HepG2 (cell line): ENCODE results near the gene ZKSCAN1. TPM values are rescaled to one million over a fixed set of nuclear protein-coding genes. Genes with fewer than 3 reads are reported as not detected.

Source experiments
- BHLHE40 ChIP-seq: IDR thresholded peaks from 2 replicates; pipeline ENCODE4 v1.6.1; 2011; ENCODE audit warnings: low read length, improper control_type of control experiment
- BORCS8-MEF2B ChIP-seq: sonication (generic); formaldehyde crosslinking; IDR thresholded peaks from 2 replicates; pipeline ENCODE4 v1.8.0; 2022; ENCODE audit warnings: mild to moderate bottlenecking, missing genetic modification reagents
- ELF3 ChIP-seq: IDR thresholded peaks from 2 replicates; pipeline ENCODE4 v1.6.1; 2016; ENCODE audit warnings: missing genetic modification reagents, missing compliant biosample characterization
- EP300 ChIP-seq, 3 experiments: sonication (generic) in 1 of 3; formaldehyde crosslinking in 1 of 3; IDR thresholded peaks; 2 replicates each; pipeline versions ENCODE4 v1.5.1 to v1.6.1; 2011 to 2020; ENCODE audit warnings: low read depth in 2 of 3, low read length in 2 of 3, borderline replicate concordance in 1 of 3, improper control_type of control experiment in 1 of 3, mild to moderate bottlenecking in 1 of 3, missing genetic modification reagents in 1 of 3, moderate library complexity in 1 of 3
- IKZF5 ChIP-seq: IDR thresholded peaks from 2 replicates; pipeline ENCODE4 v1.6.1; 2018; ENCODE audit warnings: missing genetic modification reagents, mild to moderate bottlenecking, missing compliant biosample characterization
- MTERF4 ChIP-seq: sonication (generic); formaldehyde crosslinking; IDR thresholded peaks from 2 replicates; pipeline ENCODE4 v1.8.0; 2023; ENCODE audit warnings: mild to moderate bottlenecking, missing genetic modification reagents
- PPARG ChIP-seq: conservative IDR thresholded peaks from 2 replicates; pipeline ENCODE4 v1.6.1; 2016; ENCODE audit warnings: missing biosample characterization, missing genetic modification reagents
- PRDM15 ChIP-seq: sonication (generic); formaldehyde crosslinking; IDR thresholded peaks from 2 replicates; pipeline ENCODE4 v1.4.0; 2020; ENCODE audit warnings: missing genetic modification reagents
- RARA ChIP-seq: IDR thresholded peaks from 2 replicates; pipeline ENCODE4 v1.6.1; 2016; ENCODE audit warnings: missing genetic modification reagents, missing compliant biosample characterization
- YEATS4 ChIP-seq: sonication (generic); formaldehyde crosslinking; IDR thresholded peaks from 2 replicates; pipeline ENCODE4 v1.4.0; 2020; ENCODE audit warnings: missing genetic modification reagents, borderline replicate concordance
- ZNF329 ChIP-seq: sonication (generic); formaldehyde crosslinking; IDR thresholded peaks from 2 replicates; pipeline ENCODE4 v1.9.0; 2021; ENCODE audit warnings: low read depth, mild to moderate bottlenecking, missing genetic modification reagents
- ZNF639 ChIP-seq: conservative IDR thresholded peaks from 2 replicates; pipeline ENCODE4 v1.6.1; 2018; ENCODE audit warnings: missing genetic modification reagents
- polyA plus RNA-seq, 8 experiments: library from polyadenylated mRNA; depleted of rRNA in 3 of 8; stranded (reverse) in 7 of 8; unstranded in 1 of 8; fragments of >200 nt; fragmentation: Illumina TruSeq in 4 of 8; extraction: Trizol in 4 of 8; gene quantifications; 2 replicates each; pipeline versions ENCODE4 v1.2.1 to v1.2.3, GENCODE V29; 2011 to 2016; ENCODE audit warnings: low read depth in 4 of 8, missing spikeins in 1 of 8, mixed read lengths in 1 of 8; ENCODE audit not compliant: insufficient read depth in 1 of 8
- total RNA-seq, 5 experiments: library from RNA; depleted of rRNA; stranded (reverse); fragments of >200 nt; fragmentation: Illumina TruSeq; extraction: Trizol; gene quantifications; 2 replicates each; pipeline ENCODE4 v1.2.3, GENCODE V29; 2016; ENCODE audit warnings: low read depth in 1 of 5
- TF ChIP-seq, protein P1 (sequence below): IDR thresholded peaks from 2 replicates; pipeline ENCODE4 v1.6.1; 2016; ENCODE audit warnings: low read depth, missing genetic modification reagents, missing compliant biosample characterization

Gene ZKSCAN1
- total and polyA plus RNA-seq, 2 of the 13 experiments (the other 11 are each of a cell fraction or from before 2014, with no cell fraction given), result 46.4 to 60.6 TPM

- TF ChIP-seq MTERF4 (CRISPR knock-in tag), result no peak
- peak; percentile 87 for TF ChIP-seq YEATS4
- TF ChIP-seq IKZF5 (CRISPR knock-in tag), result 0 out of 2 replicates have a peak, but pooled peaks have one; percentile 17
- no peak for TF ChIP-seq PPARG (CRISPR knock-in tag)
- TF ChIP-seq, protein P1, sequence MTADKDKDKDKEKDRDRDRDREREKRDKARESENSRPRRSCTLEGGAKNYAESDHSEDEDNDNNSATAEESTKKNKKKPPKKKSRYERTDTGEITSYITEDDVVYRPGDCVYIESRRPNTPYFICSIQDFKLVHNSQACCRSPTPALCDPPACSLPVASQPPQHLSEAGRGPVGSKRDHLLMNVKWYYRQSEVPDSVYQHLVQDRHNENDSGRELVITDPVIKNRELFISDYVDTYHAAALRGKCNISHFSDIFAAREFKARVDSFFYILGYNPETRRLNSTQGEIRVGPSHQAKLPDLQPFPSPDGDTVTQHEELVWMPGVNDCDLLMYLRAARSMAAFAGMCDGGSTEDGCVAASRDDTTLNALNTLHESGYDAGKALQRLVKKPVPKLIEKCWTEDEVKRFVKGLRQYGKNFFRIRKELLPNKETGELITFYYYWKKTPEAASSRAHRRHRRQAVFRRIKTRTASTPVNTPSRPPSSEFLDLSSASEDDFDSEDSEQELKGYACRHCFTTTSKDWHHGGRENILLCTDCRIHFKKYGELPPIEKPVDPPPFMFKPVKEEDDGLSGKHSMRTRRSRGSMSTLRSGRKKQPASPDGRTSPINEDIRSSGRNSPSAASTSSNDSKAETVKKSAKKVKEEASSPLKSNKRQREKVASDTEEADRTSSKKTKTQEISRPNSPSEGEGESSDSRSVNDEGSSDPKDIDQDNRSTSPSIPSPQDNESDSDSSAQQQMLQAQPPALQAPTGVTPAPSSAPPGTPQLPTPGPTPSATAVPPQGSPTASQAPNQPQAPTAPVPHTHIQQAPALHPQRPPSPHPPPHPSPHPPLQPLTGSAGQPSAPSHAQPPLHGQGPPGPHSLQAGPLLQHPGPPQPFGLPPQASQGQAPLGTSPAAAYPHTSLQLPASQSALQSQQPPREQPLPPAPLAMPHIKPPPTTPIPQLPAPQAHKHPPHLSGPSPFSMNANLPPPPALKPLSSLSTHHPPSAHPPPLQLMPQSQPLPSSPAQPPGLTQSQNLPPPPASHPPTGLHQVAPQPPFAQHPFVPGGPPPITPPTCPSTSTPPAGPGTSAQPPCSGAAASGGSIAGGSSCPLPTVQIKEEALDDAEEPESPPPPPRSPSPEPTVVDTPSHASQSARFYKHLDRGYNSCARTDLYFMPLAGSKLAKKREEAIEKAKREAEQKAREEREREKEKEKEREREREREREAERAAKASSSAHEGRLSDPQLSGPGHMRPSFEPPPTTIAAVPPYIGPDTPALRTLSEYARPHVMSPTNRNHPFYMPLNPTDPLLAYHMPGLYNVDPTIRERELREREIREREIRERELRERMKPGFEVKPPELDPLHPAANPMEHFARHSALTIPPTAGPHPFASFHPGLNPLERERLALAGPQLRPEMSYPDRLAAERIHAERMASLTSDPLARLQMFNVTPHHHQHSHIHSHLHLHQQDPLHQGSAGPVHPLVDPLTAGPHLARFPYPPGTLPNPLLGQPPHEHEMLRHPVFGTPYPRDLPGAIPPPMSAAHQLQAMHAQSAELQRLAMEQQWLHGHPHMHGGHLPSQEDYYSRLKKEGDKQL (CRISPR knock-in tag), result no peak
- TF ChIP-seq EP300 (IDR thresholded peaks at IDR 0.05; ENCODE audit: low read depth in 2 of 2, low read length in 2 of 2), result no peak
- no peak for TF ChIP-seq EP300 (CRISPR knock-in tag; IDR thresholded peaks at IDR 0.05; ENCODE audit: borderline replicate concordance)
- no peak for TF ChIP-seq ELF3 (CRISPR knock-in tag)
- no peak for TF ChIP-seq BORCS8-MEF2B (CRISPR knock-in tag)
- no peak for TF ChIP-seq RARA (CRISPR knock-in tag)
- TF ChIP-seq BHLHE40, result no peak
- no peak for TF ChIP-seq PRDM15
- TF ChIP-seq ZNF329 (CRISPR knock-in tag), result peak; percentile 56; the same call in 1 of the 2 replicates
- peak; percentile 71; the same call in 1 of the 2 replicates for TF ChIP-seq ZNF639 (CRISPR knock-in tag)
Observed at GRCh38 chr7:100049441-100050291, 34.3 kb downstream of the ZKSCAN1 start, which contains the start of gene ZSCAN21 (continued).
